ENCODE results near the gene KCNQ1OT1.

The KCNQ1OT1 gene

GRCh38 chr11:2649400-2649799, 50.4 kb downstream of the KCNQ1OT1 start:
- no peak for TF ChIP-seq ZNF70 (CRISPR knock-in tag; IDR thresholded peaks at IDR 0.05)
- no peak for TF ChIP-seq ZNF8 (CRISPR knock-in tag; IDR thresholded peaks at IDR 0.05)
- no peak for TF ChIP-seq ISL1 (CRISPR knock-in tag; IDR thresholded peaks at IDR 0.05)
- no peak for TF ChIP-seq SNAI2 (CRISPR knock-in tag; IDR thresholded peaks at IDR 0.05)
- no peak for TF ChIP-seq GLIS3 (CRISPR knock-in tag; IDR thresholded peaks at IDR 0.05)
- TF ChIP-seq TCF4 (CRISPR knock-in tag; IDR thresholded peaks at IDR 0.05; ENCODE audit: borderline replicate concordance) = no peak
- no peak for TF ChIP-seq RARB (CRISPR knock-in tag; IDR thresholded peaks at IDR 0.05)
- TF ChIP-seq ZNF565 (CRISPR knock-in tag; conservative IDR thresholded peaks at IDR 0.05; ENCODE audit: low read depth) = no peak
- no peak for TF ChIP-seq ESRRG (CRISPR knock-in tag; IDR thresholded peaks at IDR 0.05)
- TF ChIP-seq PPARA (CRISPR knock-in tag; IDR thresholded peaks at IDR 0.05; ENCODE audit: borderline replicate concordance) = no peak
- TF ChIP-seq ZC3H10 (CRISPR knock-in tag; IDR thresholded peaks at IDR 0.05) = no peak
- TF ChIP-seq ZFP30 (CRISPR knock-in tag; IDR thresholded peaks at IDR 0.05) = no peak
- no peak for TF ChIP-seq BACH2 (CRISPR knock-in tag; IDR thresholded peaks at IDR 0.05; ENCODE audit: borderline replicate concordance)
- no peak for TF ChIP-seq OSR1 (CRISPR knock-in tag; IDR thresholded peaks at IDR 0.05)
- ATAC-seq = no peak

GRCh38 chr11:2647953-2648352, 51.8 kb downstream of the KCNQ1OT1 start:
- no peak for ATAC-seq
- TF ChIP-seq PATZ1 (CRISPR knock-in tag; IDR thresholded peaks at IDR 0.05; ENCODE audit: borderline replicate concordance) (no peak), TSHZ2 (CRISPR knock-in tag; IDR thresholded peaks at IDR 0.05) (no peak), POU6F1 (CRISPR knock-in tag; IDR thresholded peaks at IDR 0.05; ENCODE audit: borderline replicate concordance, low read depth) (no peak), ESRRG (CRISPR knock-in tag; IDR thresholded peaks at IDR 0.05) (no peak), OSR1 (CRISPR knock-in tag; IDR thresholded peaks at IDR 0.05) (no peak), BACH2 (CRISPR knock-in tag; IDR thresholded peaks at IDR 0.05; ENCODE audit: borderline replicate concordance) (no peak), GLIS3 (CRISPR knock-in tag; IDR thresholded peaks at IDR 0.05) (no peak)

- no peak for ATAC-seq
- TF ChIP-seq TOX (CRISPR knock-in tag; IDR thresholded peaks at IDR 0.05; ENCODE audit: borderline replicate concordance) (no peak), SNAI2 (CRISPR knock-in tag; IDR thresholded peaks at IDR 0.05) (no peak), ZNF70 (CRISPR knock-in tag; IDR thresholded peaks at IDR 0.05) (no peak), ARNTL (CRISPR knock-in tag; IDR thresholded peaks at IDR 0.05; ENCODE audit: borderline replicate concordance, low read depth) (no peak), POU6F1 (CRISPR knock-in tag; IDR thresholded peaks at IDR 0.05; ENCODE audit: borderline replicate concordance, low read depth) (no peak), ZFP30 (CRISPR knock-in tag; IDR thresholded peaks at IDR 0.05) (no peak), GLIS3 (CRISPR knock-in tag; IDR thresholded peaks at IDR 0.05) (no peak), CSDC2 (CRISPR knock-in tag; IDR thresholded peaks at IDR 0.05) (no peak), CSRNP3 (CRISPR knock-in tag; IDR thresholded peaks at IDR 0.05) (no peak), ZNF8 (CRISPR knock-in tag; IDR thresholded peaks at IDR 0.05) (no peak), RARB (CRISPR knock-in tag; IDR thresholded peaks at IDR 0.05) (no peak), OSR1 (CRISPR knock-in tag; IDR thresholded peaks at IDR 0.05) (no peak), PPARA (CRISPR knock-in tag; IDR thresholded peaks at IDR 0.05; ENCODE audit: borderline replicate concordance) (no peak), CREB5 (CRISPR knock-in tag; IDR thresholded peaks at IDR 0.05; ENCODE audit: low read depth) (no peak), ESRRG (CRISPR knock-in tag; IDR thresholded peaks at IDR 0.05) (no peak), ZFP3 (CRISPR knock-in tag; IDR thresholded peaks at IDR 0.05) (no peak), BACH2 (CRISPR knock-in tag; IDR thresholded peaks at IDR 0.05; ENCODE audit: borderline replicate concordance) (no peak), PATZ1 (CRISPR knock-in tag; IDR thresholded peaks at IDR 0.05; ENCODE audit: borderline replicate concordance) (no peak), ZC3H10 (CRISPR knock-in tag; IDR thresholded peaks at IDR 0.05) (no peak)
Measured at GRCh38 chr11:2647167-2647566, 52.6 kb downstream of the KCNQ1OT1 start.
